Mesendoderm (in vitro differentiated cells): ENCODE data around the gene MDGA2.

ENCODE experiments used
- DNase-seq: peaks from one replicate; pipeline ENCODE4 v3.0.0; 2013
- H2AK5ac ChIP-seq: 2 replicates; pipeline ENCODE4 v1.6.1; 2013; ENCODE audit warnings: low read length, inconsistent platforms
- H2BK120ac ChIP-seq: 2 replicates; pipeline ENCODE4 v1.6.1; 2013; ENCODE audit warnings: low read depth, mild to moderate bottlenecking, low read length, moderate library complexity, mixed read lengths
- H2BK15ac ChIP-seq: replicated peaks from 2 replicates; pipeline ENCODE4 v1.6.1; 2013; ENCODE audit warnings: low read depth, mild to moderate bottlenecking, moderate library complexity
- H2BK5ac ChIP-seq: 2 replicates; pipeline ENCODE4 v1.6.1; 2013; ENCODE audit warnings: low read length, inconsistent platforms
- H3K18ac ChIP-seq: 2 replicates; pipeline ENCODE4 v1.6.1; 2013; ENCODE audit warnings: mild to moderate bottlenecking, low read length, mixed read lengths
- H3K23ac ChIP-seq: one replicate; pipeline ENCODE4 v1.6.1; 2013; ENCODE audit warnings: low read length
- H3K27ac ChIP-seq: 2 replicates; pipeline ENCODE4 v1.5.1; 2013; ENCODE audit warnings: low read depth, mild to moderate bottlenecking, inconsistent platforms, low read length, moderate library complexity
- H3K27me3 ChIP-seq: 2 replicates; pipeline ENCODE4 v1.6.1; 2013; ENCODE audit warnings: low read length, control low read depth, mild to moderate bottlenecking, inconsistent platforms; ENCODE audit not compliant: insufficient read depth, poor library complexity
- H3K36me3 ChIP-seq: 2 replicates; pipeline ENCODE4 v1.6.1; 2013; ENCODE audit warnings: low read length, inconsistent platforms; ENCODE audit not compliant: control insufficient read depth, insufficient read depth
- H3K4ac ChIP-seq: one replicate; pipeline ENCODE4 v1.6.1; 2013; ENCODE audit warnings: low read depth, mild to moderate bottlenecking, low read length, moderate library complexity
- H3K4me1 ChIP-seq: 2 replicates; pipeline ENCODE4 v1.6.1; 2013; ENCODE audit warnings: low read depth, low read length, inconsistent platforms; ENCODE audit not compliant: control insufficient read depth
- H3K4me2 ChIP-seq: 2 replicates; pipeline ENCODE4 v1.6.1; 2013; ENCODE audit warnings: low read length
- H3K4me3 ChIP-seq: 2 replicates; pipeline ENCODE4 v1.5.1; 2013; ENCODE audit warnings: mild to moderate bottlenecking, low read length
- H3K56ac ChIP-seq: one replicate; pipeline ENCODE4 v1.6.1; 2013; ENCODE audit warnings: low read length
- H3K79me1 ChIP-seq: 2 replicates; pipeline ENCODE4 v1.6.1; 2013; ENCODE audit warnings: low read length, inconsistent platforms
- H3K79me2 ChIP-seq: 2 replicates; pipeline ENCODE4 v1.6.1; 2013; ENCODE audit warnings: mild to moderate bottlenecking, low read length; ENCODE audit not compliant: control insufficient read depth, insufficient read depth
- H3K9ac ChIP-seq: 2 replicates; pipeline ENCODE4 v1.6.1; 2013; ENCODE audit warnings: low read length, inconsistent platforms
- H4K5ac ChIP-seq: one replicate; pipeline ENCODE4 v1.6.1; 2013; ENCODE audit warnings: low read length
- H4K8ac ChIP-seq: one replicate; pipeline ENCODE4 v1.6.1; 2013; ENCODE audit warnings: low read depth, mild to moderate bottlenecking, control low read depth, low read length, moderate library complexity
- WGBS: extraction: QIAGEN DNeasy Blood & Tissue Kit; methylation state at CpG from one replicate; pipeline ENCODE4 v1.1.7; 2013; ENCODE audit warnings: low lambda C conversion rate, missing lambda C conversion rate; ENCODE audit not compliant: insufficient coverage; ENCODE audit errors: extremely low coverage; 5-methylcytosine and 5-hydroxymethylcytosine counted together

Gene MDGA2

DNA sequence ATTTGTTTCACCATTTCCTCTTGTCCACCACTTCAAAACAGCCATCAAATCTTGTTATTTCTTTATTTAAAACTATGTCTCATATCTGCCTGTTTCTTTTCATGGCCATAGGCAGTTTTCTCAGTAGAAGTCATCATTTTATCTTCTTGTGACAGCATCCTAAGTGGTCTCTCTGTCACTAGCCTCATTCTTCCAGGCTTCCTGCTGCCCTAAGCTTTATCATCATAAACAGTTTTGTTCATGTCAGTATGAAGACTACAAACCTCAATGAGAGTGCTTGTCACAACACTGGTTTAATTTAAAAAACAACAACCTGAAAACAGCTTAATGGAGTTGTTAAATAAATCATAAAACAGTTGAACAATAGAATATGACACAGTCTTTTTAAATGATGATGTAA, 636.1 kb downstream of the MDGA2 start:
- Histone ChIP-seq H3K27me3 (no peaks in the 10 kb centered on the region), H3K79me2 (no peaks in the 10 kb centered on the region), H2BK120ac (no peak overlapping the region), H3K36me3 (no peaks in the 10 kb centered on the region), H3K79me1 (no peaks in the 10 kb centered on the region), H3K4ac (no peak overlapping the region), H2BK15ac (no peak overlapping the region), H3K4me1 (no peaks in the 10 kb centered on the region), H4K5ac (no peak overlapping the region), H3K27ac (no peak overlapping the region), H3K18ac (no peak overlapping the region), H2BK5ac (no peak overlapping the region), H2AK5ac (no peak overlapping the region), H3K23ac (no peak overlapping the region), H3K9ac (no peak overlapping the region), H3K56ac (no peak overlapping the region), H4K8ac (no peak overlapping the region), H3K4me2 (no peak overlapping the region), H3K4me3 (no peak overlapping the region)
- DNase-seq = no peak

DNA sequence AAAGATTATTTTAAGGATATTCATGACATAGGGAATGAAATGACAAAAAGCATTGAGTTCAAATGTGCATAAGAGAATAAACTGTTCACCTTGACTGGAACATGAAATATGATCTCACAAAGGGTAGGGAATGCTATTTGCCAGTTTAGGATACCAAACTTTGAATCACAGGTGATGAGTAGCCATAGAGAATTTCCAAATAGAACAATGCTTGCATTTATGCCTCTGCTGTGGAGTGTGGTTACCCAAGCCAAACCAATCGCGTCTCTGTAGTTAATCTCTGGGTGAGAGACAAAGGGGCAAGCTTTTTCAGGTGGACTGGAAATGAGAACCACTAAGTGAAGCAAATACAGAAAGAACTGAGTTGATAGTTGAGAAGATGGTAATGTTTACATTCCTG, 652.7 kb downstream of the MDGA2 start:
- H2BK120ac ChIP-seq = no peak overlapping the region
- no CpG with 5 or more reads among the region's 2 CpGs for WGBS
- H2BK15ac ChIP-seq = no peak overlapping the region
- no peak overlapping the region for H3K4ac ChIP-seq
- no peaks in the 10 kb centered on the region for H3K79me2 ChIP-seq
- no peak overlapping the region for H3K4me2 ChIP-seq
- no peaks in the 10 kb centered on the region for H3K4me1 ChIP-seq
- H3K36me3 ChIP-seq = no peaks in the 10 kb centered on the region
- H3K18ac ChIP-seq = no peak overlapping the region
- no peak overlapping the region for H2AK5ac ChIP-seq
- H3K27me3 ChIP-seq = no peaks in the 10 kb centered on the region
- no peak overlapping the region for H3K9ac ChIP-seq
- no peak overlapping the region for H3K27ac ChIP-seq
- H3K79me1 ChIP-seq = no peaks in the 10 kb centered on the region
- H3K56ac ChIP-seq = no peak overlapping the region
- H3K23ac ChIP-seq = no peak overlapping the region
- no peak overlapping the region for H2BK5ac ChIP-seq
- no peak overlapping the region for H3K4me3 ChIP-seq
- DNase-seq = no peak
- no peak overlapping the region for H4K8ac ChIP-seq
- H4K5ac ChIP-seq = no peak overlapping the region

DNA sequence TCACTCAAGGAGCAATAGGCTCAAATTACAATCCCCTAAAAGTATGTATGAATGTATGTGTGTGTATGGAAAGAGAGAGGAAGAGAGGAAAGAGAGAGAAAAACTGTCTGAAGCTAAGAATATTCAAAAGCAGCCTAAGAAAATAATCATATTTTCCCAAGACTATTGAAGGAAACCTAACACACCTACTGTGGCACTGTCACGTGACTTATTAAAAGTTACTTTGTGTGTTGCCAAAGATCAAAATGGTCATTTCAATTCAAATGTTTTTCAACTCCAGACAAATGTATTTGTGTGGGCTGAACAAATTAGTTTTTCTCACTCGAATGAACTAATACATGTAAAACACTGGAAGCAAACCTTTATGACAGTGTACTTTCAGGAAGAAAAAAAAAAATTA, 654.9 kb downstream of the MDGA2 start:
- DNase-seq = no peak
- no peaks in the 10 kb centered on the region for H3K4me1 ChIP-seq
- no peaks in the 10 kb centered on the region for H3K27me3 ChIP-seq

DNA sequence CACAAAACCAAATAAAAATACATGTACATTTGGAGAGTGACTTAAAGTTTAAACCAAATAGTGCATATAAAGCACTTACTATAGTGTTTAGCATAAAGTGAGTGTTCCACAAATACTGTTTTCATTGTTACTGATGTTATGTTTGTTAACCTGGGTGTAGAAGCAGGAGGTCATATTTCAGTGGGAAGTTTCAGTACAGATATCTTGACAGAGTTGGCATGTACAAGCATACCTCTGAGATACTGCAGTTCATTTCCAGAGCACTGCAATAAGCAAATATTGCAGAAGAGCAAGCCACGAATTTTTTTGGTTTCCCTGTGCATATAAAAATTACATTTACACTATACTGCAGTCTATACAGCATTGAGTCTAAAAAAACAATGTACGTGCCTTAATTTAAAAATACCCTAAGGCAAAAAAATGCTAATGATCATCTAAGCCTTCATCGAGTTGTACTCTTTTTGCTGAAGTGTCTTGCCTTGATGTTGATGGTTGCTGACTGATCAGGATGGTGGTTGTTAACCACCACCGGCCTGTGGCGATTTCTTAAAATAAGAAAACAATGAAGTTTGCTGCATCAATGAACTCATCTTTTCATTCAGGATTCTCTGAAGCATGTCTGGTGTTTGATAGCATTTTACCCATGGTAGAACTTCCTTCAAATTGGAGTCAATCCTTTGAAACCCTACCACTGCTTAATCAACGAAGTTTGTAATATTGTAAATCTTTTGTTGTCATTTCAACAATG, 662.7 kb downstream of the MDGA2 start:
- no peak overlapping the region for H3K27ac ChIP-seq
- H3K4me3 ChIP-seq = no peak overlapping the region
- no CpG with 5 or more reads among the region's 6 CpGs for WGBS
- no peak overlapping the region for H4K5ac ChIP-seq
- no peaks in the 10 kb centered on the region for H3K36me3 ChIP-seq
- no peak overlapping the region for H3K9ac ChIP-seq
- H2BK15ac ChIP-seq = no peak overlapping the region
- H3K79me2 ChIP-seq = no peaks in the 10 kb centered on the region
- no peak overlapping the region for H3K4me2 ChIP-seq
- no peaks in the 10 kb centered on the region for H3K79me1 ChIP-seq
- H2BK120ac ChIP-seq = no peak overlapping the region
- H3K4ac ChIP-seq = no peak overlapping the region
- H3K56ac ChIP-seq = no peak overlapping the region
- no peak overlapping the region for H3K18ac ChIP-seq
- no peaks in the 10 kb centered on the region for H3K4me1 ChIP-seq
- H3K27me3 ChIP-seq = no peaks in the 10 kb centered on the region
- H2AK5ac ChIP-seq = no peak overlapping the region
- H3K23ac ChIP-seq = no peak overlapping the region
- no peak overlapping the region for H2BK5ac ChIP-seq
- DNase-seq = no peak
- no peak overlapping the region for H4K8ac ChIP-seq

More for the DNA sequence above, 654.9 kb downstream of the MDGA2 start:
- Histone ChIP-seq H3K4me3 (no peak overlapping the region), H3K4me2 (no peak overlapping the region), H3K79me2 (no peaks in the 10 kb centered on the region), H2BK120ac (no peak overlapping the region), H4K5ac (no peak overlapping the region), H3K36me3 (no peaks in the 10 kb centered on the region), H2BK5ac (no peak overlapping the region), H3K79me1 (no peaks in the 10 kb centered on the region), H3K27ac (no peak overlapping the region), H3K18ac (no peak overlapping the region), H2AK5ac (no peak overlapping the region), H3K23ac (no peak overlapping the region), H2BK15ac (no peak overlapping the region), H3K56ac (no peak overlapping the region), H3K9ac (no peak overlapping the region), H4K8ac (no peak overlapping the region), H3K4ac (no peak overlapping the region)
- no CpG with 5 or more reads among the region's 2 CpGs for WGBS

DNA sequence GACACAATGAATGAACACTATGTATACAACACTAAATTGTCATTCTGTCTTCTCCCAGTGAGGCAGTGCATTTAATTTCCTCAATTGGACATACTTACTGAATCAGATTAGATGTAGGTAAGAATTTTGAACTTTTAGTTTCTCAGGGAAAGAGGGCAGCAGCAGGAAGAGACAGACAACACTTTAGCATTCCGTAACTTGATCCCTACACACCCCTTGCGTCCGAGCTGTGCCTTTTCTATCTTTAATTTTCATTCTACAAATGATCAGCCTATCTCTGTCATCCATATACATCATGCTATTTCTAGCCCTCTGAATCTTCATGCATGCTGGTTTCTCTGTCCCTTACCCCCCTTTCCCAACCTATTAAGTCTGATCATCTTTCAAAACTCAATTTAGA, 665.8 kb downstream of the MDGA2 start:
- Histone ChIP-seq H3K9ac (no peak overlapping the region), H2BK15ac (no peak overlapping the region), H4K8ac (no peak overlapping the region), H3K27ac (no peak overlapping the region), H3K56ac (no peak overlapping the region), H3K23ac (no peak overlapping the region), H3K4ac (no peak overlapping the region), H2BK120ac (no peak overlapping the region), H3K79me1 (no peaks in the 10 kb centered on the region), H2AK5ac (no peak overlapping the region), H3K4me3 (no peak overlapping the region), H3K18ac (no peak overlapping the region), H2BK5ac (no peak overlapping the region), H4K5ac (no peak overlapping the region), H3K4me2 (no peak overlapping the region), H3K27me3 (no peaks in the 10 kb centered on the region), H3K79me2 (no peaks in the 10 kb centered on the region), H3K36me3 (no peaks in the 10 kb centered on the region), H3K4me1 (no peaks in the 10 kb centered on the region)
- WGBS = no CpG with 5 or more reads among the region's 3 CpGs
- DNase-seq = peak; percentile 2

DNA sequence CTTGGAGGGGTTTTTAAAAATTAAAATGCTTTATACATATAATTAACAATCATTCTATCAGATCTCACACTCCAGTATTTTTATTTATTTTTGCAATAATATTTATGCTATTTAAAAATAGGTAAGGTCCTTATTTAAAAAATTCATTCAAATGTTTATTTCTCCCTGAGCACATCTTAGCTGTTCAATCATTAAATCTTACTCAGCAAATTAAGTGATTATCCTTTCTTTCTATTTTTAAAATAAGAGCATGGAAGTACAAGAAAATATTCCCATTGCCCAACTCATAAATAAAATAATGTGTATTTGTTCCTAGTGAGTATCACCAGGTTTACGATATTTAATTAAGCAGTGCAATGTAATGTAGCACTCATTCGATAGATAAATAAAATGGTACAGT, 666.7 kb downstream of the MDGA2 start:
- WGBS = no CpG with 5 or more reads among the region's 2 CpGs

More for the DNA sequence above, 666.7 kb downstream of the MDGA2 start:
- Histone ChIP-seq H3K4me1 (no peaks in the 10 kb centered on the region), H3K23ac (no peak overlapping the region), H2BK120ac (no peak overlapping the region), H3K4ac (no peak overlapping the region), H3K4me3 (no peak overlapping the region), H3K27me3 (no peaks in the 10 kb centered on the region), H3K36me3 (no peaks in the 10 kb centered on the region), H3K27ac (no peak overlapping the region), H3K9ac (no peak overlapping the region), H3K18ac (no peak overlapping the region), H4K5ac (no peak overlapping the region), H3K56ac (no peak overlapping the region), H4K8ac (no peak overlapping the region), H2BK15ac (no peak overlapping the region), H3K79me2 (no peaks in the 10 kb centered on the region), H2BK5ac (no peak overlapping the region), H3K79me1 (no peaks in the 10 kb centered on the region), H2AK5ac (no peak overlapping the region), H3K4me2 (no peak overlapping the region)
- no peak for DNase-seq
